Mammary epithelial cell (primary cell): Measurements from ENCODE around the gene PPP1R13B.

Experiments
- EZH2 ChIP-seq: IDR thresholded peaks from 2 replicates; pipeline ENCODE4 v1.6.1; 2012; ENCODE audit warnings: low read length, inconsistent platforms, borderline replicate concordance
- TF ChIP-seq, protein P1 (sequence below), 2 donors: IDR thresholded peaks in 1 of 2; conservative IDR thresholded peaks in 1 of 2; 2 replicates each; pipeline ENCODE4 v1.5.1; 2011 to 2012; ENCODE audit warnings: inconsistent platforms in 2 of 2, low read length in 2 of 2, mild to moderate bottlenecking in 2 of 2, control low read depth in 1 of 2, low read depth in 1 of 2; ENCODE audit not compliant: insufficient read depth in 1 of 2; ENCODE audit errors: extremely low read depth in 1 of 2

DNA sequence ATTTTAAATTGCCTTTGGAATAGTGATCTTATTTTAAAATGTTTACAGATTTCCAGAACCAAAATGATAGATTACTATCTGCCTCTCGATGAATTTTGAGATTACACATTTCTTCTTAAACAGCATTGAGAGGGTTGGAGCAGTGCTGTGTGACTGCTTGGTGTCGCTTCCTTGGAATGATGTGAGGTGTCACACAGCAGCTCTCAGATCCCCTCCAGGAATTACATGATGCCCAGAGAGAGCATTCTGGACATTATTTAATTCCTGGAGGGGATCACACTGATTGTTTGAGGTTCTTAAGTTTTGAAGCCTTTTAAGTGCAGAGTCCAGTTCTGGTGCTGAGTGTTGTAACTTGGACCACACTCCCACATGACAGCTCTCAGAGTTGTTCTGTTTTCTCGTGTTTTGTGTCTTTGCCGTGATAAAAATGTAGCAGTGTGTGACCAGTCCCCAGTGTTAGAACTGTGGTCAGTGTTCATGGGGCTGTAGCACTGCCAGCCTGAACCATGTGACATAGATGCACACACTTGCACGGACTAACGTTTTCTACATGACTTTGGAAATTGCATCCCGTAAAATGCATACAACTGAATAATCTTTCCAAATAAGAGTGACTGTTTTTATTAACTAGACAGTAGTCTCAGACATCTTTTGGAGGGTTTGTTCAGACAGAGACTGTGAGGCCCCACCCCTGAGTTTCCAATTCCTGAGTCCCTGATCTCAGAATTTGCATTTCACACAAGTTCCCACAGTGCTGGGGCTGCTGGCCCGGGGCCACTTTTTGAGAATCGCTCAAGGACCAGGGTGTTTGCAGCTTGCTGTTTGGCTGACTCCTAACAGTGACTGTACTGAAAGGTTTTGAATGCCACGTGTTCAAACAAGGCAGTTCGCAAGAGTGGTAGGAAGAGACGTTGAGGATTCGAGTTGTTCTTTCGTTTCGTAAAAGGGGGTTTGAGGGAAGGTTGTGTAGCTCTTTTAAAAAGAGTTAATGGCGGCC lies 158.2 kb downstream of the PPP1R13B start:
- TF ChIP-seq, protein P1, sequence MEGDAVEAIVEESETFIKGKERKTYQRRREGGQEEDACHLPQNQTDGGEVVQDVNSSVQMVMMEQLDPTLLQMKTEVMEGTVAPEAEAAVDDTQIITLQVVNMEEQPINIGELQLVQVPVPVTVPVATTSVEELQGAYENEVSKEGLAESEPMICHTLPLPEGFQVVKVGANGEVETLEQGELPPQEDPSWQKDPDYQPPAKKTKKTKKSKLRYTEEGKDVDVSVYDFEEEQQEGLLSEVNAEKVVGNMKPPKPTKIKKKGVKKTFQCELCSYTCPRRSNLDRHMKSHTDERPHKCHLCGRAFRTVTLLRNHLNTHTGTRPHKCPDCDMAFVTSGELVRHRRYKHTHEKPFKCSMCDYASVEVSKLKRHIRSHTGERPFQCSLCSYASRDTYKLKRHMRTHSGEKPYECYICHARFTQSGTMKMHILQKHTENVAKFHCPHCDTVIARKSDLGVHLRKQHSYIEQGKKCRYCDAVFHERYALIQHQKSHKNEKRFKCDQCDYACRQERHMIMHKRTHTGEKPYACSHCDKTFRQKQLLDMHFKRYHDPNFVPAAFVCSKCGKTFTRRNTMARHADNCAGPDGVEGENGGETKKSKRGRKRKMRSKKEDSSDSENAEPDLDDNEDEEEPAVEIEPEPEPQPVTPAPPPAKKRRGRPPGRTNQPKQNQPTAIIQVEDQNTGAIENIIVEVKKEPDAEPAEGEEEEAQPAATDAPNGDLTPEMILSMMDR (conservative IDR thresholded peaks at IDR 0.05 in 1 of 2, IDR thresholded peaks at IDR 0.05 in 1 of 2; ENCODE audit: extremely low read depth in 1 of 2, insufficient read depth in 1 of 2, low read depth in 1 of 2, low read length in 2 of 2): no peak
- no peak for TF ChIP-seq EZH2
